Measurements from ENCODE around the gene CDC42BPB. TPM values are rescaled to one million over a fixed set of nuclear protein-coding genes. Genes with fewer than 3 reads are reported as not detected.

Gene CDC42BPB
- total and polyA plus RNA-seq, 2 of the 13 experiments (the other 11 are each of a cell fraction or from before 2014, with no cell fraction given), result 19.7 to 32.3 TPM

DNA sequence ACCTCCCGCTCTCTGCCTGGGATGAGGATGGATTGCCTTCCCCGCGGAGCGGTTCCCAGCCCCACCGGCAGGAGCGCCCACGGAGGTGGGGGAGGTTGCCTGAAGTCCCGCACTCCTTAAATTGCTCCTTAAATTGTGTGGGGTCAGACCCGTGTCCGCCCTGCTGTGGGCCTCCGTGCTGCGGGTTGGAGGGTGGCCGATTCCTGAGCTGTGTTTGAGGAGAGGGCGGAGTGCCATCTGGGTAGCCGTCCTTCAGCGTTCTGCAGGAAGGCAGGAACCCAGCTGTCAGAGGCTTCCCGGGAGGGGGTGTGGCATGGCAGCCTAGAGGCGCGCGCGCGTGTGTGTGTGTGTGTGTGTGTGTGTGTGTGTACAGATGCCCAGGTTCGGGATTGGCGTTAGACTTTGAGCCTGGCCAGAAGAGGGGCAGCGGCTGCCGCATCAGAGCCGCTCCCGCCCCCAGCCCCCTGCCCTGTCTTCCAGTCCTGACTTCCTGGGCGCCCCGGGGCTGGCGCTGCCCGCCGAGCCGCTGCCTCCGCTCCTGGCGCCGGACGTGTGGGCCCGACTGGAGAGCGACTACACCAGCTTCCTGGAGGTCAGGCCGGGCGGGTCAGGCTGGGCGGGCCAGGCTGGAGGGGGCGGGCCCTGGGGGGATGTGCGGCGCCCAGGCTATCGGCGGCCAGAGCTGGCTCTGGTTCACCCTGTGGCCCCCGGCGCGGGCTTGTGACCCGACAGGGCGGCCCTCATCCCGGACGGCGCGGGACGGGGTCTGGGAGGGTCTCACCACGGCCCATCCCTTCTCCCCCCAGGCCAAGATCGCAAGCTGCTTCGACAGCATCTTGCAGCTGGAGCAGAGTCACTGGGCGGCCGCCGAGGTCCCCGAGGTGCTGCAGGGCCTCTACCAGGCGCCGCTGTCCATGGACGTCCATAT is 46.4 kb upstream of the CDC42BPB start (continued):
- TF ChIP-seq, protein P1, sequence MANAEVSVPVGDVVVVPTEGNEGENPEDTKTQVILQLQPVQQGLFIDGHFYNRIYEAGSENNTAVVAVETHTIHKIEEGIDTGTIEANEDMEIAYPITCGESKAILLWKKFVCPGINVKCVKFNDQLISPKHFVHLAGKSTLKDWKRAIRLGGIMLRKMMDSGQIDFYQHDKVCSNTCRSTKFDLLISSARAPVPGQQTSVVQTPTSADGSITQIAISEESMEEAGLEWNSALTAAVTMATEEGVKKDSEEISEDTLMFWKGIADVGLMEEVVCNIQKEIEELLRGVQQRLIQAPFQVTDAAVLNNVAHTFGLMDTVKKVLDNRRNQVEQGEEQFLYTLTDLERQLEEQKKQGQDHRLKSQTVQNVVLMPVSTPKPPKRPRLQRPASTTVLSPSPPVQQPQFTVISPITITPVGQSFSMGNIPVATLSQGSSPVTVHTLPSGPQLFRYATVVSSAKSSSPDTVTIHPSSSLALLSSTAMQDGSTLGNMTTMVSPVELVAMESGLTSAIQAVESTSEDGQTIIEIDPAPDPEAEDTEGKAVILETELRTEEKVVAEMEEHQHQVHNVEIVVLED (CRISPR knock-in tag; IDR thresholded peaks at IDR 0.05; ENCODE audit: borderline replicate concordance), result no peak
- TF ChIP-seq, protein P2, sequence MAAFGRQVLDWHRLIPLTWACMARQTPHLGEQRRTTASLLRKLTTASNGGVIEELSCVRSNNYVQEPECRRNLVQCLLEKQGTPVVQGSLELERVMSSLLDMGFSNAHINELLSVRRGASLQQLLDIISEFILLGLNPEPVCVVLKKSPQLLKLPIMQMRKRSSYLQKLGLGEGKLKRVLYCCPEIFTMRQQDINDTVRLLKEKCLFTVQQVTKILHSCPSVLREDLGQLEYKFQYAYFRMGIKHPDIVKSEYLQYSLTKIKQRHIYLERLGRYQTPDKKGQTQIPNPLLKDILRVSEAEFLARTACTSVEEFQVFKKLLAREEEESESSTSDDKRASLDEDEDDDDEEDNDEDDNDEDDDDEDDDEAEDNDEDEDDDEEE (CRISPR knock-in tag; IDR thresholded peaks at IDR 0.05), result 0 out of 2 replicates have a peak, but pooled peaks have one; percentile 51
- TF ChIP-seq ZNF557 (CRISPR knock-in tag; IDR thresholded peaks at IDR 0.05) (peak; percentile 58; the same call in 1 of the 2 replicates), KLF6 (CRISPR knock-in tag; IDR thresholded peaks at IDR 0.05) (no peak; the same call in 1 of the 2 replicates), TOPORS (CRISPR knock-in tag; IDR thresholded peaks at IDR 0.05) (no peak), KAT8 (CRISPR knock-in tag; IDR thresholded peaks at IDR 0.05) (no peak), PTBP1 (IDR thresholded peaks at IDR 0.05; ENCODE audit: low read depth, low read length, poor library complexity, severe bottlenecking) (peak; percentile 20), ATM (IDR thresholded peaks at IDR 0.05; ENCODE audit: borderline replicate concordance) (no peak), POLR2AphosphoS5 (IDR thresholded peaks at IDR 0.05; ENCODE audit: low read depth, low read length) (peak; percentile 61), ZNF614 (CRISPR knock-in tag; IDR thresholded peaks at IDR 0.05; ENCODE audit: borderline replicate concordance) (no peak), ISL2 (CRISPR knock-in tag; IDR thresholded peaks at IDR 0.05) (no peak; the same call in 1 of the 2 replicates), GABPB1 (CRISPR knock-in tag; IDR thresholded peaks at IDR 0.05) (peak; percentile 76; the same call in 1 of the 2 replicates), ZNF253 (CRISPR knock-in tag; IDR thresholded peaks at IDR 0.05; ENCODE audit: borderline replicate concordance) (no peak), ZNF549 (CRISPR knock-in tag; IDR thresholded peaks at IDR 0.05) (no peak), PAWR (CRISPR knock-in tag; IDR thresholded peaks at IDR 0.05; ENCODE audit: borderline replicate concordance) (no peak; the same call in 1 of the 2 replicates), GATAD2A (CRISPR knock-in tag; IDR thresholded peaks at IDR 0.05) (peak; percentile 27; the same call in 1 of the 2 replicates), EED (CRISPR knock-in tag; IDR thresholded peaks at IDR 0.05) (no peak), ZFP62 (CRISPR knock-in tag; IDR thresholded peaks at IDR 0.05) (no peak), ZSCAN20 (CRISPR knock-in tag; IDR thresholded peaks at IDR 0.05; ENCODE audit: borderline replicate concordance) (peak; percentile 91), ZNF816 (CRISPR knock-in tag; IDR thresholded peaks at IDR 0.05; ENCODE audit: borderline replicate concordance) (no peak; the same call in 1 of the 2 replicates), HHEX (CRISPR knock-in tag; IDR thresholded peaks at IDR 0.05) (no peak), HOXA9 (CRISPR knock-in tag; IDR thresholded peaks at IDR 0.05; ENCODE audit: borderline replicate concordance) (0 out of 2 replicates have a peak, but pooled peaks have one; percentile 15)
- TF ChIP-seq, protein P3, sequence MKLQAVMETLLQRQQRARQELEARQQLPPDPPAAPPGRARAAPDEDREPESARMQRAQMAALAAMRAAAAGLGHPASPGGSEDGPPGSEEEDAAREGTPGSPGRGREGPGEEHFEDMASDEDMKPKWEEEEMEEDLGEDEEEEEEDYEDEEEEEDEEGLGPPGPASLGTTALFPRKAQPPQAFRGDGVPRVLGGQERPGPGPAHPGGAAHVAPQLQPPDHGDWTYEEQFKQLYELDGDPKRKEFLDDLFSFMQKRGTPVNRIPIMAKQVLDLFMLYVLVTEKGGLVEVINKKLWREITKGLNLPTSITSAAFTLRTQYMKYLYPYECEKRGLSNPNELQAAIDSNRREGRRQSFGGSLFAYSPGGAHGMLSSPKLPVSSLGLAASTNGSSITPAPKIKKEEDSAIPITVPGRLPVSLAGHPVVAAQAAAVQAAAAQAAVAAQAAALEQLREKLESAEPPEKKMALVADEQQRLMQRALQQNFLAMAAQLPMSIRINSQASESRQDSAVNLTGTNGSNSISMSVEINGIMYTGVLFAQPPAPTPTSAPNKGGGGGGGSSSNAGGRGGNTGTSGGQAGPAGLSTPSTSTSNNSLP (IDR thresholded peaks at IDR 0.05; ENCODE audit: low read depth, low read length), result no peak
- TF ChIP-seq, protein P4, sequence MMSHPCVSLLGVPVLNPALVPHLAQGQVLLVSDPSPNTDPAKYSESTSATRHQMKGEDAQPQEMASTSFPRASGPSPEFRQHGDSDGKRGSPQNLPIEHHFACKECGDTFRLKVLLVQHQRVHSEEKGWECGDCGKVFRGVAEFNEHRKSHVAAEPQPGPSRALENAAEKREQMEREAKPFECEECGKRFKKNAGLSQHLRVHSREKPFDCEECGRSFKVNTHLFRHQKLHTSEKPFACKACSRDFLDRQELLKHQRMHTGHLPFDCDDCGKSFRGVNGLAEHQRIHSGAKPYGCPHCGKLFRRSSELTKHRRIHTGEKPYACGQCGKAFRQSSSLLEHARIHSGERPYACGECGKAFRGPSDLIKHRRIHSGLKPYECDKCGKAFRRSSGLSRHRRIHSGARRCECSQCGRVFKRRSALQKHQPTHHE (CRISPR knock-in tag; IDR thresholded peaks at IDR 0.05; ENCODE audit: borderline replicate concordance), result 0 out of 2 replicates have a peak, but pooled peaks have one; percentile 20
